ENCODE data around the gene FAIM.
"Not testable (repeated sequence)": the region's sequence is repeated elsewhere in the genome, so short reads cannot be mapped to it uniquely, and the experiment has no call there.

FAIM gene

DNA sequence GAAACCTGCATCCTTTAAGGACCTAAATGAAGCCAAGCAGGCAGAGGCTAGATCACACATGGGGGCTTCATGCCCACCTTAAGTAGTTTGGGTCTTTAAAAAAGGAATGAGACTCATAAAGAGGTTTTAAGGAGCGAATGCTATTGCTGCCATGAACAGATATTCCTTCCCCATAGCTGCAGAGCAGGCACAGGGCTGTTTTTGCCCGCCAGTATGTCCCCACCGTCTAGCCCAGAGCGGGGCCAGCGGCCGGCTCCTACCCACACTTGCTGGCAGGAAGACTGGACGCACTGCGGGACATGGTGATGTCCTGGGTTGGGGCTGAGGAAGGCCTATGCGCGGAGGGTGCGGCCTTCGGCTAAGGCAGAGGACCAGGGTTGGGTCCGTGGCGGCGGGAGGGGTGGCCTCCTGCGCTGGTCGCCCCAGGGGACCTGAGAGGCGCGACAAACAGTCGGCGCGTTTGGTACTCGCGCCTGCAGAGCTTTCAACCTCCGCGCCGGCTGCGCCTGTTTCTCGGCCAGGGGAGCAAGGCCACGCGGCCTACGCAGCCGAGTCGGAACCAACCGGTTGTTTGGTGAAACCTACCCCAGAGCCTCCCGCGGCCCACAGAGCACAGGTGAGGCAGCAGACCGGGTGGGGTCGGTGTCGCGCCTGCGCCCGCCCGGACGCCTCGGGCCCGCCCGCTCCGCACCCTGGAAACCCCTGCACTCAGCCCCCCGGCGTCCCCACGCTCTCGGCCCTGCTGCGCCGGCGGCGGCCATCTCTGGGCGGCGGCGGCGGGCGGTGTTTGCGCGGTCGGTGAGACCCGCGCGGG, at the start of gene FAIM:
Gene FAIM, plus strand, starts transcription at position 450 of the 814 bp plus-strand sequence. CDS start 10,956 bp downstream, outside the sequence.
- in situ Hi-C loops (cut with MboI; ENCODE audit: low sequenced_read_pairs), result no loop called here

- in situ Hi-C loops (cut with MboI; ENCODE audit: low sequenced_read_pairs), result no loop called here
Observed at GRCh38 chr3:138559134-138559533, 49.4 kb upstream of the FAIM start.

DNA sequence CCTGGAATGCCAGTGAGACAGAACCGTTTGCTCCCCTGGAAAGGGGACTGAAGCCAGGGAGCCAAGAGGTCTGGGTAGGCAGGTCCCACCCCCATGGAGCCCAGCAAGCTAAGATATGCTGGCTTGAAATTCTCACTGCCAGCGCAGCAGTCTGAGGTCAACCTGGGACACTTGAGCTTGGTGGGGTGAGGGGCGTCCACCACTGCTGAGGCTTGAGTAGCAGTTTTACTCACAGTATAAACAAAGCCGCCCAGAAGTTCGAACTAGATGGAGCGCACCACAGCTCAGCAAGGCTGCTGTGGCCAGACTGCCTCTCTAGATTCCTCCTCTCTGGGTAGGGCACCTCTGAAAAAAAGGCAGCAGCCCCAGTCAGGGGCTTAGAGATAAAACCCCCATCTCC, 48.1 kb upstream of the FAIM start:
- in situ Hi-C loops (cut with MboI; ENCODE audit: low sequenced_read_pairs), result no loop called here

DNA sequence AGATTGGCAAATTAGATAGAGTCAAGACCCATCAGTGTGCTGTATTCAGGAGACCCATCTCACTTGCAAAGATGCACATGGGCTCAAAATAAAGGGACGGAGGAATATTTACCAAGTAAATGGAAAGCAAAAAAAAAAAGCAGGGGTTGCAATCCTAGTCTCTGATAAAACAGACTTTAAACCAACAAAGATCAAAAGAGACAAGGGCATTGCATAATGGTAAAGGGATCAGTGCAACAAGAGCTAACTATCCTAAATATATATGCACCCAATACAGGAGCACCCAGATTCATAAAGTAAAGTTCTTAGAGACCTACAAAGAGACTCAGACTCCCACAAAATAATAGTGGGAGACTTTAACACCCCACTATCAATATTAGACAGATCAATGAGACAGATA, 45.7 kb upstream of the FAIM start:
- in situ Hi-C loops (cut with MboI; ENCODE audit: low sequenced_read_pairs), result not testable (repeated sequence)

DNA sequence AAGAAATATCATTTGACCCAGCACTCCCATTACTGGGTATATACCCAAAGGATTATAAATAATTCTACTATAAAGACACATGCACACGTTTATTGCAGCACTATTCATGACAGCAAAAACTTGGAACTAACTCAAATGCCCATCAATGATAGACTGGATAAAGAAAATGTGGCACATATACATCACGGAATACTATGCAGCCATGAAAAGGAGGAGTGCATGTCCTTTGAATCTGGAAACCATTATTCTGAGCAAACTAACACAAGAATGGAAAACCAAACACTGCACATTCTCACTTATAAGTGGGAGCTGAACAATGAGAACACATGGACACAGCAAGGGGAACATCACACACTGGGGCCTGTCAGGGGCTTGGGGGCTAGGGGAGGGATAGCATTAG, 42.3 kb upstream of the FAIM start:
- in situ Hi-C loops (cut with MboI; ENCODE audit: low sequenced_read_pairs), result not testable (repeated sequence)

- in situ Hi-C loops (cut with MboI; ENCODE audit: low sequenced_read_pairs), result no loop called here
Observed at GRCh38 chr3:138567403-138567802, 41.2 kb upstream of the FAIM start.

DNA sequence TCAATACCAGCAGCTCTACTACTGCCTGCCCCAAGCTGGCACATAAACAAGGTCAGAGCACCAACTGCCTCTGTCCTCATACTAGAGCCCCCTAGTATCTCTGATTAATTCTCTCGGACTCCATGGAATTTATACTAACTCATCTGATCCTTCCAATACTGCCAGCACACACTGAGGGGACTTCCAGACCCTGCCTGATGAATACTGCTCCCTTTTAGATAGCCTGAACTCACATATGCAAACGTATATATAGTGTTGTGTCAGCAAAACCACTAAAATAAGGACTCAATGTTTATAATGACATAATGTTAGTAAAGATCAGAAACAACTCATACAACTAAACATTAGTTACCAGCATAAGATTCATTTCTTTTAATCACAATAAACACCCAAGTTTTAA, 39.5 kb upstream of the FAIM start:
- in situ Hi-C loops (cut with MboI; ENCODE audit: low sequenced_read_pairs), result no loop called here

- in situ Hi-C loops (cut with MboI; ENCODE audit: low sequenced_read_pairs), result not testable (repeated sequence)
Observed at GRCh38 chr3:138569624-138570023, 38.9 kb upstream of the FAIM start.

- in situ Hi-C loops (cut with MboI; ENCODE audit: low sequenced_read_pairs), result no loop called here
Observed at GRCh38 chr3:138573138-138573537, 35.4 kb upstream of the FAIM start.

GRCh38 chr3:138578141-138578540, 30.4 kb upstream of the FAIM start:
- in situ Hi-C loops (cut with MboI; ENCODE audit: low sequenced_read_pairs), result no loop called here

- in situ Hi-C loops (cut with MboI; ENCODE audit: low sequenced_read_pairs), result no loop called here
Observed at GRCh38 chr3:138578961-138579574, 29.5 kb upstream of the FAIM start.

DNA sequence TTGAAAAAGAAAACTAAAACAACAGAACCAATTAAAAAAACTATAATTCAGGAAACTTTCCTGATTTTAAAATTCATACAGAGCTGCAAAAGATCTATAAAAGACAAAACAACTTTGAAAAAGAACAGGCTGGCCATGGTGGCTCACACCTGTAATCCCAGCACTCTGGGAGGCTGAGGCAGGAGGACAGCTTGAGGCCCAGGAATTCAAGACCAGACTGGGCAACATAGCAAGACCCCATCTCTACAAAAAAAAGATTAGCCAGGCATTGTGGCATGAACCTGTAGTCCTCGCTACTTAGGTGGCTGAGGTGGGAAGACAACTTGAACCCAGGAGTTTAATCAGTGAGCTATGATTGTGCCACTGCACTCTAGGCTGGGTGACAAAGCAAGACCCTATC, 21.2 kb upstream of the FAIM start:
- in situ Hi-C loops (cut with MboI; ENCODE audit: low sequenced_read_pairs), result no loop called here

- in situ Hi-C loops (cut with MboI; ENCODE audit: low sequenced_read_pairs), result no loop called here
Observed at GRCh38 chr3:138588445-138588844, 20.1 kb upstream of the FAIM start.

- in situ Hi-C loops (cut with MboI; ENCODE audit: low sequenced_read_pairs), result loop anchor here (10.0 kb wide), 1 partner anchor 333 kb away; no protein-coding TSS in a partner anchor
Observed at GRCh38 chr3:138591392-138591791, 17.2 kb upstream of the FAIM start.

- in situ Hi-C loops (cut with MboI; ENCODE audit: low sequenced_read_pairs), result loop anchor here (10.0 kb wide), 1 partner anchor 331 kb away; no protein-coding TSS in a partner anchor
Observed at GRCh38 chr3:138593488-138594149, 15.0 kb upstream of the FAIM start.

DNA sequence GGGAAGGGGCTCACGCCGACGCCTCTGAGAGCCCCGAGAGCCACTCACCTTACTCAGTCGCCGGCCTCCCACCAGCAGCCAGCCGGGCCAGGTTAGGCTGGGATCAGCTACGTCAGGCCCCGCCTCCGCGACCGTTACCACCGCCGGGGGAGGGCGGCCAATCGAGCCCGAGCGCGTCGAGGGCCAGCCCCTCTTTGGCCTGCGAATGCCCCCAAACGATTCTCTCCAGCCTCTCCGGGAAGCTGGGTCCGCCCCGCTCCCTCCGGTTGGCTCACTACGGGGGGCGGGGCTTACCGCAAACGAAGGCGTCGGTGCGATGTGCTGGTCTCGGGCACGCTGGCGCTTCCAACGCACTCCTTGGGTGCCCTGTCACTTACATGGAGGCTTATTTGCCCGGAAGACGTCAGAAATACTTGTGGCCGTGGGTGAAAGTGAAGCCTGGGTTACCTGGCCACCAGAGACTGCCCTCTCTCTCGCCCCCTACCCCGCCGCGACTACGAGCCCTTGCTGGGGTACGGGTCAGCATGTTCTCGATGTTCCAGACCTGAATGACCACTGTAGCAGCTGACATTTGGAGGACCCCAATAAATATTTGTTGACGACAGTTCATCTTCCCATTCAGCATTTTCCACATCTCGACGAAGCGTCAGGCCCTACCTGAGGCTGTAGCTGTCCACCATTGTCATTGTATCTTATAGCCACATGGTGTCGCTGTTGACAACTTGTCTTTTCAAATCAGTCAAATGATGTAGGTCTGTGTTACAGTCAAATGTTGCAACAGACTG, 14.2 kb upstream of the FAIM start, which contains the start of gene CEP70:
Gene CEP70, minus strand, starts transcription at position 111 of the 785 bp plus-strand sequence. CDS start 21,333 bp downstream, outside the sequence.
- in situ Hi-C loops (cut with MboI; ENCODE audit: low sequenced_read_pairs), result loop anchor here (10.0 kb wide), 1 partner anchor 330 kb away; no protein-coding TSS in a partner anchor

DNA sequence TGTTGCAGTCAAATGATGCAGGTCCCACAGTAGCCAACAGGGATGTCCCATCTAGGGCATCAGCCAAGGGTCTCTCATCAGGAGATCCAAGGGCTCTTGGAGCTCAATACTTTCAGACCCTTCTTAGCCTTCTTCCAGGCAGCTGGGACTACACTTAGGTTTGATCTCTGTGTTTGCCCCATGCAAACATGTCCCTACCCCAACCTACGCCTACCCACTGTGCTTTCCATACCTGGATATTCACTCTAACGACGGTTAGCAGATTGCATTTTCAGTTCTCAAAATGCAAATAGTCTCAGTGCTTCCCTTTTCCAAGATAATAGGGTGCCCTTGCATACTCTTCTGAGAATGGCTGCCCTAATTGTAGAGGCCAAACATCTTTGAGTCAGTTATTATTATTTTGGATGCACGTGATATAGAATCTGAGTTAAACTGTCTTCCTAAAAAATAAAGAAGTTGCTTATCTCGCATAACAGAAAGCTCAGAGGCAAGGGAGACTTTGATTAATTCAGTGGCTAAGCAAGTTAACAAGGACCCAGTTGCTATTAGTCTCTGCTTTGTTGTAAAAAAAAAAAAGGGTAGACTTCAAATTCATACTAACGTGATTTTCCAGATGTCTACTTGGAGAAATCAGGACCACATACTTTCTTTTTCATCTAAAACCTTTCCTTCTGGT, 13.5 kb upstream of the FAIM start:
- in situ Hi-C loops (cut with MboI; ENCODE audit: low sequenced_read_pairs), result loop anchor here (10.0 kb wide), 1 partner anchor 330 kb away; no protein-coding TSS in a partner anchor

- in situ Hi-C loops (cut with MboI; ENCODE audit: low sequenced_read_pairs), result loop anchor here (10.0 kb wide), 1 partner anchor 327 kb away; no protein-coding TSS in a partner anchor
Observed at GRCh38 chr3:138597186-138597976, 11.2 kb upstream of the FAIM start.

GRCh38 chr3:138598534-138598933, 10.0 kb upstream of the FAIM start:
- in situ Hi-C loops (cut with MboI; ENCODE audit: low sequenced_read_pairs), result loop anchor here (10.0 kb wide), 1 partner anchor 326 kb away; no protein-coding TSS in a partner anchor
